ENCODE data around the gene ADAM30. TPM values are rescaled to one million over a fixed set of nuclear protein-coding genes. Genes with fewer than 3 reads are reported as not detected.

ADAM30 gene
- total RNA-seq, 2 experiments from 2014 or later, result not detected

DNA sequence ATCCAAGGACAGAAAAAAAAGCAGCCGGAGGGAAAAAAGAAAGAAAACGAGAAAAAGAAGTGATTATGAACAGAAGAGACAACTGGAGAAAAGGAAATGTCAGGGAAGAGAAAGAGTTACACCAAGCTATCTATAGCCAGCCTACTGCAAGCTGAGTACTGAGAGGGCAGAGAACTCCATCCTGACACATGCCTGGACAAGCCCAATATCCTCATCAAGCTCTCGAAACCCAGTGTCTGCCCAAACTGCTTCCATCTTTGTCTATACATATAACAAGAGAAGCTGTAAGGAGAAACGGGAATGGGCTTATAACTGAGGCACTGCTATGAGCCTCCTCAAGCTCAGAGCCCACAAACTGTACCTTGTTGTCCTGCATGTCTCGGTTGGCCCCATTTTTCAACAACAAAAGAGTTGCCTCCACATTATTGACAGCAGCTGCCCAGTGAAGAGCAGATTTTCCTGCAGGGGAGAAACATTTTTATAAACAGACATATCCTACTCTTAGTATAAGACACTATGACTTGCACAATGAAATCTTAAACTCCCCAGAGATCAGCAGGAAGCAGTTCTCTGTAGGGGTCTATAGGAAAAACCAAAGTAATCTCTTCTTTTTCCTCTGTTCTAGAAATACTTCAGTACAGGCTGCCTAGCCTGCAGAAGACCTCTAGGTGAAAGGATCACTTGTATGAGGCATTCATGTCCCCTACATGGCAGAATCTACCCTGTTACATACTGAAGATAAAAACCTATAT is 21.2 kb upstream of the ADAM30 start:
- TF ChIP-seq CTCF (conservative IDR thresholded peaks at IDR 0.05; ENCODE audit: low read length), result no peak
- TF ChIP-seq EZH2phosphoT487 (IDR thresholded peaks at IDR 0.05; ENCODE audit: borderline replicate concordance, low read depth, low read length), result no peak
- H3K4me2 ChIP-seq (ENCODE audit: low read length), result no peak overlapping the region
- H3K4me3 ChIP-seq (ENCODE audit: low read depth, low read length, poor library complexity, severe bottlenecking), result no peak overlapping the region
- no TSS peak for BruUV-seq (replicated peaks)
- H3K27ac ChIP-seq (ENCODE audit: low read depth, low read length, poor library complexity, severe bottlenecking), result no peak overlapping the region
- no peaks in the 10 kb centered on the region for H3K4me1 ChIP-seq (ENCODE audit: insufficient read depth, low read length, poor library complexity, severe bottlenecking)
- ChIA-PET POLR2A (interaction anchor here (0.7 kb wide), 1 partner anchor 12 kb away, joined by 4 read pairs; no protein-coding TSS in a partner anchor), CTCF (ENCODE audit: unreplicated experiment) (no interaction called here)
- intact Hi-C loops (cut with micrococcal nuclease; ENCODE audit: unreplicated experiment), result no loop called here
- H3K9me2 ChIP-seq (ENCODE audit: insufficient read depth, low read length), result no peaks in the 10 kb centered on the region
- DNase-seq (ENCODE audit: low spot score), result no peak
- H4K20me1 ChIP-seq (ENCODE audit: insufficient read depth, low read length), result no peaks in the 10 kb centered on the region
- H3K36me3 ChIP-seq (ENCODE audit: insufficient read depth, low read length), result peaks cover 77% of the 10 kb centered on the region
- H3K9me3 ChIP-seq (ENCODE audit: low read length), result no peaks in the 10 kb centered on the region
- H2AFZ ChIP-seq (ENCODE audit: low read length), result no peak overlapping the region
- H3K79me2 ChIP-seq (ENCODE audit: insufficient read depth, low read depth, low read length), result no peaks in the 10 kb centered on the region

- H3K36me3 ChIP-seq (ENCODE audit: insufficient read depth, low read length), result peaks cover 59% of the 10 kb centered on the region
- H3K9me2 ChIP-seq (ENCODE audit: insufficient read depth, low read length), result no peaks in the 10 kb centered on the region
- no peaks in the 10 kb centered on the region for H3K9me3 ChIP-seq (ENCODE audit: low read length)
- ChIA-PET CTCF (ENCODE audit: unreplicated experiment) (no interaction called here), POLR2A (no interaction called here)
- no TSS peak for BruUV-seq (replicated peaks)
- no peak for TF ChIP-seq EZH2phosphoT487 (IDR thresholded peaks at IDR 0.05; ENCODE audit: borderline replicate concordance, low read depth, low read length)
- no peak for TF ChIP-seq CTCF (conservative IDR thresholded peaks at IDR 0.05; ENCODE audit: low read length)
- no peak for DNase-seq (ENCODE audit: low spot score)
- H2AFZ ChIP-seq (ENCODE audit: low read length), result no peak overlapping the region
- no peaks in the 10 kb centered on the region for H3K79me2 ChIP-seq (ENCODE audit: insufficient read depth, low read depth, low read length)
- intact Hi-C loops (cut with micrococcal nuclease; ENCODE audit: unreplicated experiment), result no loop called here
- H4K20me1 ChIP-seq (ENCODE audit: insufficient read depth, low read length), result no peaks in the 10 kb centered on the region
- H3K4me2 ChIP-seq (ENCODE audit: low read length), result no peak overlapping the region
- no peak overlapping the region for H3K27ac ChIP-seq (ENCODE audit: low read depth, low read length, poor library complexity, severe bottlenecking)
- no peaks in the 10 kb centered on the region for H3K4me1 ChIP-seq (ENCODE audit: insufficient read depth, low read length, poor library complexity, severe bottlenecking)
- no peak overlapping the region for H3K4me3 ChIP-seq (ENCODE audit: low read depth, low read length, poor library complexity, severe bottlenecking)
Observed at GRCh38 chr1:119915517-119915916, 19.2 kb upstream of the ADAM30 start.

DNA sequence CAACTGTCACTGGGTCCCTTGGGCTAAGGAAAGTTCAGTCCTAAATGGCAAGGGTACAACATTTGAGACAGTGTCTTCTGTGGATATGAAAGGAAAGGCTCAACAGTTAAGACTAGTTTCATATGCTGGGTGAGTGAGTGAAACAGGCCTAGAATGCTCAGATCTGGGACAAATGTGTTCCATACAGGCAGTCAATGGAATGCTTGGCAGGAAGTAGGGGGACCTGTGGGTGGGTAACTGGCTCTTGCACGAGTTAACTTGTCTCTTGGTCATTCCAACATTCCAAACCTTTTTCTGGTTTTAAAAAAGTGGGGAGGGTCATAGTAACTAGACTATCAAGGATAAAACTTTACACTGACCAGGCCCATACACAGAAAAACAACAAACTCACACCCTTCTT is 17.8 kb upstream of the ADAM30 start:
- Histone ChIP-seq H3K4me2 (ENCODE audit: low read length) (no peak overlapping the region), H2AFZ (ENCODE audit: low read length) (no peak overlapping the region), H3K9me2 (ENCODE audit: insufficient read depth, low read length) (no peaks in the 10 kb centered on the region), H3K9me3 (ENCODE audit: low read length) (no peaks in the 10 kb centered on the region), H3K79me2 (ENCODE audit: insufficient read depth, low read depth, low read length) (no peaks in the 10 kb centered on the region), H3K4me3 (ENCODE audit: low read depth, low read length, poor library complexity, severe bottlenecking) (no peak overlapping the region), H3K36me3 (ENCODE audit: insufficient read depth, low read length) (peaks cover 45% of the 10 kb centered on the region), H3K4me1 (ENCODE audit: insufficient read depth, low read length, poor library complexity, severe bottlenecking) (no peaks in the 10 kb centered on the region), H4K20me1 (ENCODE audit: insufficient read depth, low read length) (no peaks in the 10 kb centered on the region), H3K27ac (ENCODE audit: low read depth, low read length, poor library complexity, severe bottlenecking) (no peak overlapping the region)
- BruUV-seq (replicated peaks), result no TSS peak
- intact Hi-C loops (cut with micrococcal nuclease; ENCODE audit: unreplicated experiment), result no loop called here
- TF ChIP-seq EZH2phosphoT487 (IDR thresholded peaks at IDR 0.05; ENCODE audit: borderline replicate concordance, low read depth, low read length), result no peak
- TF ChIP-seq CTCF (conservative IDR thresholded peaks at IDR 0.05; ENCODE audit: low read length), result no peak
- POLR2A ChIA-PET, result no interaction called here
- no peak for DNase-seq (ENCODE audit: low spot score)
- CTCF ChIA-PET (ENCODE audit: unreplicated experiment), result no interaction called here
